Fibroblast of mammary gland (primary cell): ENCODE results near the gene LDLRAD3.

Experiments
- DNase-seq: peaks from one replicate; pipeline ENCODE4 v3.0.0-alpha.2; 2010; ENCODE audit warnings: low read depth
- H3K4me3 ChIP-seq: 2 replicates; pipeline ENCODE4 v1.5.1; 2011; ENCODE audit warnings: low read depth, mild to moderate bottlenecking, low read length, moderate library complexity; ENCODE audit not compliant: control insufficient read depth
- CTCF ChIP-seq: conservative IDR thresholded peaks from 2 replicates; pipeline ENCODE4 v1.5.1; 2011; ENCODE audit warnings: low read depth, low read length, inconsistent platforms; ENCODE audit not compliant: control insufficient read depth, insufficient read depth

The LDLRAD3 gene

GRCh38 chr11:36265793-36266628, 322.1 kb downstream of the LDLRAD3 start:
- no peak overlapping the region for H3K4me3 ChIP-seq
- peak; percentile 51 for DNase-seq
- TF ChIP-seq CTCF, result peak; percentile 85

GRCh38 chr11:36266767-36267166, 322.9 kb downstream of the LDLRAD3 start:
- no peak for TF ChIP-seq CTCF
- peak; percentile 42 for DNase-seq
- no peak overlapping the region for H3K4me3 ChIP-seq

- TF ChIP-seq CTCF, result no peak
- DNase-seq, result no peak
- H3K4me3 ChIP-seq, result no peak overlapping the region
These were observed 324.6 kb downstream of the LDLRAD3 start for GRCh38 chr11:36268337-36268985.

- H3K4me3 ChIP-seq, result no peak overlapping the region
- TF ChIP-seq CTCF, result no peak
- no peak for DNase-seq
These were observed 326.8 kb downstream of the LDLRAD3 start for GRCh38 chr11:36270701-36271100.

DNA sequence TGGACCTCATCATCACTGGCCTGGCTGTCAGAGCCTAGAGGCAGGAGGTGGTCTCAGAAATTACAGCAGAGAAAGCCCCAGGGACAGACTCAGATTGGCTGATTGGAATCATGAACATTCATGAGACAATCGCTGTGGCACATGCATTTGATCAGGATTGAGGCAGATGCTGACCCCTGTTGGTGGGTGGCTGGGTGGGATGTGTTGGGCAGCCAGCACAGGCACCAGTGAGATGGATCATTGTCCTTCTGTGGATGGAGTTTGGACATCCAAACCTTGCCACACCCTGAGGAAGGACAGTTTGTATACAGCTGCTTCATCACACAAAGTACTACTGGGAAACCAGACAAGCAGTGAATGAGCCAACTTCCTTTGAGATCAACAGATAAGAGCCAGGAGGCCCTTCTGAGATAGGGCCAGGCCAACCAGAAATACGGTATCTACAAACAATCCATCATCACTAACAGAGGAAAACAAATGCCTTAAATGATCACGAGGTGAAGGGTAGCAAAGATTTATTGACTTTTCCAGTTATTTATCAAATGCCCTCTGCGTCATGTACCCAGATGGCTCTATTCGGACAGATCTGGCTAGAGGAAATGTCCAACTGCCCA, 328.0 kb downstream of the LDLRAD3 start:
- H3K4me3 ChIP-seq, result no peak overlapping the region
- DNase-seq, result no peak
- no peak for TF ChIP-seq CTCF

DNA sequence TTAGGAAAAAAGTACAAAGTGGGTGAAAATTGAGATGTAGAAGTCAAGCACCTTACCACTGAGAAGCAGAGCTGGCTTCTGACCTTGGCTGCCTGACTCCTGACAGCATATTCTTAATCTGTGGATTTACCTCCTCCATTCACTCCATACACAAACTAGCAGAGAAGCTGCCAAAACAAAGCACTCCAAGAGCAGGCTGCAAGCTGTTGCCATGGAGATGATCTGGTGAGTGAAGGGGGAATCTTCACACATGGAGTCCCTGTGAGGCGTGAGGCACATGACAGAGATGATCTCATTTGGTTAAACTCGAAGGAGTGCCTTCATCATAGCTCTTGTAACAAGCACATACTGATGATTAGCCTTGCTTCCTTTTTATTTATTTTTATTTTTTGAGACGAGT, 329.2 kb downstream of the LDLRAD3 start:
- TF ChIP-seq CTCF, result no peak
- no peak overlapping the region for H3K4me3 ChIP-seq
- peak; percentile 15 for DNase-seq
